GM18519 (cell line): Measurements from ENCODE around the gene MUCL1.

ENCODE experiments used
- ATAC-seq: cut with Tn5 transposase; IDR thresholded peaks from one replicate; pipeline ENCODE4 v1.9.1; 2021; ENCODE audit warnings: mild to moderate bottlenecking, moderate library complexity; ENCODE audit not compliant: unreplicated experiment, low FRiP score

Gene MUCL1

GRCh38 chr12:54890339-54890738, 36.0 kb downstream of the MUCL1 start:
- no peak for ATAC-seq

DNA sequence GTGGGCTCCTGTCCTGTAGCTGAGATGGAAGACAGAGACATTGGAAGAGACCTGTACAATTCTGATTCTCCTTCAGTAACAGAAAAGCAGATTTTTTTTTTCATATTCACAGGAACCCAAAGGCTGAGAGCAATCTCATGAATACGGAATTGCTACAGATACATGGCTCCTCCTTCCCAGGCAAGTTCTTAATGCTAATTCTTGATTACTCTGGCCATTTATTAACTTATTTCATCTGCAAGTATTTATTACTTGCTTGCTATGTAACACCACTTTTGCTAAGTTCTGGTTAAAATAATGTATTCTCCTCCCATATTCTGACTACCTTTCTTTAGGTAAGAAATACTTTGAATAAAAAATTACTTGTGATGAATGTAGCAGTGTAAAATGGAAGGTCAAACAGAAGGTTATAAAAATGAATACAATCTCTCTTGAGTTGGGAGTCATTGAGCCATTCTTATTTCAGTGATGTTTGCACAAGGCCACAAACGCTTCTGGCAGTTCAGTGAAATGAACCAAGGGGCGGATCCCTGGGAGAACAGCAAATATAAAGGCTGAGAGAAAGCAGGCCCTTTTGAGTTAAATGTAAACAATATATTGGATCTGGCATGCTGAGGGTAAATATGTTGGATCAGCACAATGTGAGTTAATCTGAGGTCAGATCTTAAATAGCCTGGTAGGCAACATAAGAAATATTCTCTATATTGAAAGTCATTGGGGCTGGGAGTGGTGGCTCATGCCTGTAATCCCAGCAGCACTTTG, 37.6 kb downstream of the MUCL1 start:
- ATAC-seq: no peak
